HUES6 (cell line): ENCODE results near the gene MOXD1.

Experiments used
- H3K27ac ChIP-seq: 2 replicates; pipeline ENCODE4 v1.7.0; 2013; ENCODE audit warnings: low read depth, mild to moderate bottlenecking, low read length, inconsistent platforms
- H3K27me3 ChIP-seq: 2 replicates; pipeline ENCODE4 v1.6.1; 2013; ENCODE audit warnings: low read length; ENCODE audit not compliant: control insufficient read depth, insufficient read depth
- H3K36me3 ChIP-seq: 2 replicates; pipeline ENCODE4 v1.6.1; 2013; ENCODE audit warnings: low read length; ENCODE audit not compliant: control insufficient read depth, insufficient read depth
- H3K4me1 ChIP-seq: 2 replicates; pipeline ENCODE4 v1.6.1; 2013; ENCODE audit warnings: low read length; ENCODE audit not compliant: control insufficient read depth, insufficient read depth
- H3K4me3 ChIP-seq: 2 replicates; pipeline ENCODE4 v1.5.1; 2013; ENCODE audit warnings: low read depth, low read length
- H3K9ac ChIP-seq: one replicate; pipeline ENCODE4 v1.6.1; 2013; ENCODE audit warnings: mild to moderate bottlenecking, low read length
- H3K9me3 ChIP-seq: 2 replicates; pipeline ENCODE4 v1.6.1; 2013; ENCODE audit warnings: low read depth, low read length; ENCODE audit not compliant: control insufficient read depth, insufficient read depth

The MOXD1 gene

DNA sequence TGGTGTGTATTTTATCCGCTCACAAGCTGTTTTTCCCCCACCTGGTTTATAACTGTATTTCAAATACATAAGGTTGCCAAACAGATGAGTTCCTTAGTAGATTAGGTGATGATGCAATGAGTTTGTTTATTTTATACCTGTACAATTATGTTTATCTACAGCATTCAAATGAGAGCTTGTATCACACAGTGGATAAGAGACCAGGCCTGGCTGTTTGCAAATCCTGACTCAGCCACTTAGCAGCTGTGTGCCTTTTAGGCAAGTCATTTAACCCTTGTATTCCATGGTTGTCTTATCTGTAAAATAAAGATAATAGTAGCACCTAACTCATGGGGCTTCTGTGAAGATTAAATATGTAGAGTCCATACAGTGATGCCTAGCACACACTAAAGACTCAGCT lies 143.7 kb downstream of the MOXD1 start:
- Histone ChIP-seq H3K36me3 (no peaks in the 10 kb centered on the region), H3K27me3 (peaks cover 4% of the 10 kb centered on the region; the same call in 1 of the 2 replicates), H3K9me3 (no peaks in the 10 kb centered on the region), H3K4me1 (peaks cover 21% of the 10 kb centered on the region; the same call in 1 of the 2 replicates), H3K9ac (no peak overlapping the region), H3K27ac (no peak overlapping the region), H3K4me3 (no peak overlapping the region)

DNA sequence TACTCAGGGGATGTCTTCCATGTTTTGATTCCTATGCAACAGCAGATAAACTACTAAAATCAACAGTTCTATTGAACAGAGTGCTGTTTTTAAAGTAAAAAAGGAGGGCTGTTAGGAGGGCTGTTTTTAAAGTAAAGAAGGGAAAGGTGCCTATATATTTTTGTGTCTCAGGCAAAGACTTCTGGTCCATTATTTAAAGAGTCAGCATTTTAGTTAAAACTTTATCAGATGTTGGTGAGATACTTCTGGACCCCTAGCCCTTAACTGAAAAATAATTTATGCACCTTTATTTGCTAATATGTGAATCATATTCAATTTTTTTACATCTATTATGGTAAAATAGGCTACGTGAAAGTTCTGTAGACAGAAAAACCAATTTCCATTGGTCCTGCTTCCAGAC lies 144.8 kb downstream of the MOXD1 start:
- Histone ChIP-seq H3K4me1 (peaks cover 21% of the 10 kb centered on the region; the same call in 1 of the 2 replicates), H3K9ac (no peak overlapping the region), H3K27me3 (peaks cover 4% of the 10 kb centered on the region; the same call in 1 of the 2 replicates), H3K27ac (no peak overlapping the region), H3K9me3 (peaks cover 6% of the 10 kb centered on the region), H3K4me3 (no peak overlapping the region), H3K36me3 (no peaks in the 10 kb centered on the region)

DNA sequence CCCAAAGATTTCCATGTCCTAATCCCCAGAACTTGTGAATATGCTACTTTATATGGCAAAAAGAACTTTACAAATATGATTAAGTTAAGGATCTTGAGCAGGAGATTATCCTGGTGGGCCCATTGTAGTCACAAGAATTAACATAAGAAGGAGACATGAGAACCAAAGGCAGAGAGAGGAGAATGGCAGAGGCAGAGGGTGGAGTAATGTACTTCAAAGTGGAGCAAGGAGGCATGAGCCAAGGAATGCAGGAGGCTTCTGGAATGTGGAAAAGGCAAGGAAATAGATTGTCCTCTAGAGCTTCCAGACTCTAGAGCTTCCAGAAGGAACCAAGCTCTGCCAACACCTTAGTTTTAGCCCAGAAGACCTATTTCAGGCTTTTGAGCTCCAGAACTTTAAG lies 147.4 kb downstream of the MOXD1 start:
- H3K4me1 ChIP-seq: peaks cover 17% of the 10 kb centered on the region; the same call in 1 of the 2 replicates
- H3K4me3 ChIP-seq: no peak overlapping the region
- no peaks in the 10 kb centered on the region for H3K27me3 ChIP-seq
- H3K36me3 ChIP-seq: no peaks in the 10 kb centered on the region
- H3K9me3 ChIP-seq: peaks cover 6% of the 10 kb centered on the region
- H3K9ac ChIP-seq: no peak overlapping the region
- H3K27ac ChIP-seq: no peak overlapping the region

DNA sequence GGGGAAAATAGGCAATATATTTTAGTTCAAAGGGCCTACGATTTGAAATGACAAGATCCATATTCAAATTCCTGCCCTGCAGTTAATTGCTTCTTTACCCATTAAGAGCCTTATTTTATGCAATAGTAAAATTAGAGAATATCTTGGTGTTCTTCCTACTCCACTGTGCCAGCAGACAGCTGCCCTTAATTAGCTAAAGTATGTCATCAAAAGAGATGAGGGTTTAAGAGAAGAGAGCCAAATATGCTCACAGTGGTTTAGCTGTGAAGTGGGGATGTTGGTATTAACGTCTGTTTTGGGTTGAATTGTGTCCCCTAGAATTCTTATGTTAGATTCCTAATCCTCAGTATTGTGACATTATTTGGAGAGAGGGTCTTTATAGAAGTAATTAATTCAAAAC lies 148.1 kb downstream of the MOXD1 start:
- peaks cover 10% of the 10 kb centered on the region; the same call in 1 of the 2 replicates for H3K4me1 ChIP-seq
- no peak overlapping the region for H3K4me3 ChIP-seq
- no peaks in the 10 kb centered on the region for H3K36me3 ChIP-seq
- peaks cover 6% of the 10 kb centered on the region for H3K9me3 ChIP-seq
- H3K27ac ChIP-seq: no peak overlapping the region
- no peaks in the 10 kb centered on the region for H3K27me3 ChIP-seq
- no peak overlapping the region for H3K9ac ChIP-seq

DNA sequence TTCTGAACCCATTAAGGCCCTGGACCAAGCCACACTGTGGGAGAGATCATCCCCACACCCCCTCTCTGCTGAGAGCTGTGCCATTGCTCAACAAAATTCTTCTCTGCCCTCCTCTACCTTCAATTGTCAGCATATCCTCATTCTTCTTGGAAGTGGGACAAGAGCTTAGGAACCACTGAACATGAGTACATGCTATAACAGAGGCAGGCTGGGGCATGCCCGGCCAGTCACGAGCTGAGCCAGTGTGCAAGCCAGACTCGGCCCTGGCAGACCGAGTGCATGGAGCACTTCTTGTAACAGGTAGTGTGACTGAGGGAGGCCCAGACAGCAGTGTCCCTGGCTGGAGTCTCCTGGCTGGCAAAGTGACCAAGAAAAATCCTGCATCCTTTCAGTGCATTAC lies 149.2 kb downstream of the MOXD1 start:
- H3K36me3 ChIP-seq: no peaks in the 10 kb centered on the region
- no peak overlapping the region for H3K9ac ChIP-seq
- H3K4me3 ChIP-seq: no peak overlapping the region
- H3K4me1 ChIP-seq: no peaks in the 10 kb centered on the region
- H3K9me3 ChIP-seq: peaks cover 6% of the 10 kb centered on the region
- no peaks in the 10 kb centered on the region for H3K27me3 ChIP-seq
- H3K27ac ChIP-seq: no peak overlapping the region

DNA sequence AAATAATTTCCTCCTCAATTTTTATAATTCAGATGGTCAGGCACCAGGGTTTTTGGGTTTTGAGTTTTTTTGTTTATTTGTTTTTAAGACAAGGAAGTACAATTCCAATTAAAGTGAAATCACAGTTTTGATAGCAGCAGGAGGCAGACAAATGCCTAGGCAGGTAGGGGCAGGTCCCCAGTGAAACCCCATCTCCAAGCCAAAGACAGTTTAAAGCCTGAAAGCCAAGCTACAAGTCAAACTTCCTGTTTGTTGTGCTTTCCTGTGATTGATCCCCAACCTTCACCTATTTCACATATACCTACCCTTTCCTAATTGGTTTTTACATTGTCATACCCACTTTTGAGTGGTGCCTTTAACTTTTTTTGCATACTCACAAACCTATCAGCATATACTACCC lies 149.6 kb downstream of the MOXD1 start:
- Histone ChIP-seq H3K27ac (no peak overlapping the region), H3K27me3 (no peaks in the 10 kb centered on the region), H3K9ac (no peak overlapping the region), H3K4me3 (no peak overlapping the region), H3K9me3 (peaks cover 6% of the 10 kb centered on the region), H3K4me1 (no peaks in the 10 kb centered on the region), H3K36me3 (no peaks in the 10 kb centered on the region)

DNA sequence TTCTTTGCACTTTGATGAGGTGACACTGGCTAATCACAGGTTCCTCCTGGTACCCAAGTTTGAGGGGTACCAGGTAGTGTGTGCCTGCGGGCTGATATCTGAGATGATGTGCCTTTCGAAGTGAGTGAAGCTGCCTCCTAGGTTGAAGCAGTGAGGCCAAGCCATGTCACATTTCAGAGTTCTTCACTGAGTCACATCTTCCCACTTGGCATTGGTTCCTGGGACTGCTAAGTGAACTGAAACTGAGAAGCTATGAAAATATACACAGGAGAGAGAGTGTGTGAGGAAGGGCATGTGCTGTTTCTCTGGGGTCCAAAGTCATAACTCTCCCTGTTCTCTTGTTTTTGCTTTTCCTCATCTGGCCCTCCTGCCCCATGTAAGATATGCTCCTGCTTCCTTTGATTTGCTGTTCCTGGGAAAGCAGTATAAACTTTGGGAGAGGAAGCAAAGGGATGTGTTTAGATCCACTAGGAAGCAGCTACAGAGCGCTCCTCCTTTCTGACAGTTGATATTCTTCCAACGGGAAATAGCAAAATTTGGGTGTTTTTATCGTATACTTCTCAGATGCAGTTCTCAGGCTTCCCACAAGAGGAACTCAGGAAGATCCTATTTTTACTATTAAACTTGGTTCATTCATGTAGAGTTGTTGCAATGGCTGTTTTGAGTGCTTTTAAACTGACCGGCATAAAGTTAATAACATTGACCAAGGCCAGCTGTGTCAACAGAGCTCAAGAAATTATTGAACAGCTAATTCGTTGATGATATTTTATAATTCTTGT lies 153.7 kb downstream of the MOXD1 start:
- H3K4me3 ChIP-seq: no peak overlapping the region
- H3K9me3 ChIP-seq: peaks cover 6% of the 10 kb centered on the region
- no peaks in the 10 kb centered on the region for H3K4me1 ChIP-seq
- H3K36me3 ChIP-seq: no peaks in the 10 kb centered on the region
- H3K27ac ChIP-seq: no peak overlapping the region
- H3K9ac ChIP-seq: no peak overlapping the region
- no peaks in the 10 kb centered on the region for H3K27me3 ChIP-seq

DNA sequence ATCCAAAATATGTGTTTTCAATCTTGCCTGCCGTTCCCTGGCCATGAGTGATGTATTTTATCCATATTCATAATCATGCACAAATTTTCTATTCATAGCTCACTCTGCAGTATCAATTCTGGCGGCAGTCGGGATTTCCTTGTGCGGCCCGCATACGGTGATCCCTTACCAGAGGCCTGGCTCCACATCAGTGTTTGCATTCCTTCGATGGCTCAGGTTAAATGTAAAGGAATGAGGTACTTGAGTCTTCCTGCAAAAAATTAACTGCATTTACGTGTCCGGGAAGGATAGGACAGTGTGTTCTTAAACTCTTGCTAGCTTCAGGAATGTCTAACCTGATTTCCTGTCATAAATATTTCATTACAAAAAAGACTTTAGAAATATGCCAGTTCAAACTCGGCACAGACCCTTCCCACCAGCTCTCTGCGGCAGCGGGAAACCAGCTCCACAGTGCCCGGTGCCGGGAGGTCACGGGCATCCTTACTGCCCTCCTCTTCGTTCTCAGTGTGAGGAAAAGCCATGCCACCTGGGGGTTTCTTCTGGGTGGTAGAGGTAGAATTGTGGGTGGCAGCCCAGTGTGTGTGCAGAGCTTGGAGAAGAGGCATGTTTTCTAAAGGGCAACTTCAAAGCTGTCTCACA lies 154.5 kb downstream of the MOXD1 start:
- Histone ChIP-seq H3K27me3 (no peaks in the 10 kb centered on the region), H3K4me3 (no peak overlapping the region), H3K4me1 (no peaks in the 10 kb centered on the region), H3K9me3 (no peaks in the 10 kb centered on the region), H3K27ac (no peak overlapping the region), H3K36me3 (no peaks in the 10 kb centered on the region), H3K9ac (no peak overlapping the region)

DNA sequence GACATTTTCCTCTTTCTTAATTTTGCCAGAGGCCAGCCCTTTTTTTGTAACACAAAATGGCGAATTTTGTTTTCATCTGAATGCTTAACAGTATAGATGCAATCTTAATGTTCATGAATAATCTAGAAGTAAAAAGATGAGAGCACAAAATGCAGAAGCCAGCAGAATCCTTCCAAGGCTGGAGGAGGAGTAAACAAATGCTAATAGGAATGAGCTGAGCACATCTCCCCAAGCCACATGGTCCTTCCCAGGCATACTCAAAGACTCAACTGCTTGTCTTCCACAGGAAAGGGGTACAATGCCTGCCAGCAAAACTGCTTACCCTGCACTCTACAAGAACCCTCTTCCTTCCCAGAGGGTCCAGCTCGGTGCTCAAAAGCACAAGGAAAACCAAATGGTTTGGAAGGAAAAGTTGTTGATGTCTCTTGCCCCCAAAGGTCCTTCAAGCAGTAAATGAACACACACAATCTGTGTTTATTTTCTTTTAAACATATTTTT lies 155.1 kb downstream of the MOXD1 start:
- no peak overlapping the region for H3K9ac ChIP-seq
- H3K9me3 ChIP-seq: no peaks in the 10 kb centered on the region
- no peaks in the 10 kb centered on the region for H3K27me3 ChIP-seq
- no peaks in the 10 kb centered on the region for H3K36me3 ChIP-seq
- H3K4me3 ChIP-seq: no peak overlapping the region
- H3K4me1 ChIP-seq: no peaks in the 10 kb centered on the region
- no peak overlapping the region for H3K27ac ChIP-seq
